IMR-90 (cell line): ENCODE measurements around the gene DISP1. TPM values are rescaled to one million over a fixed set of nuclear protein-coding genes. Genes with fewer than 3 reads are reported as not detected.

ENCODE experiments used
- ATAC-seq: fragments of 200-7000 bp; cut with Tn5 transposase; 2 replicates; pipeline ENCODE4 v1.9.1; 2020; ENCODE audit warnings: low read depth, mild to moderate bottlenecking, moderate library complexity
- BruUV-seq: library from RNA; stranded (reverse); fragments of 400-500 nt; replicated peaks from 2 replicates; lab custom pipeline; 2021; lab: Mats Ljungman, UMichigan
- CTCF ChIA-PET: fragments of 300-600 bp; formaldehyde crosslinking; extraction: SDS; loops from one replicate; lab custom pipeline; 2021; ENCODE audit warnings: antibody characterized with exemption; lab: Yijun Ruan, JAX
- POLR2A ChIA-PET: fragments of 300-600 bp; sonication (Branson Sonifier 250); formaldehyde crosslinking; loops from one replicate; lab custom pipeline; 2022; ENCODE audit warnings: antibody characterized with exemption; ENCODE audit not compliant: unreplicated experiment; lab: Charles Lee
- DNase-seq: peaks from one replicate; pipeline ENCODE4 v3.0.0; 2013
- H2AFZ ChIP-seq: replicated peaks from 2 replicates; pipeline ENCODE3; 2013; ENCODE audit warnings: low read length, mild to moderate bottlenecking; ENCODE audit not compliant: poor library complexity
- H2AK5ac ChIP-seq: 2 replicates; pipeline ENCODE4 v1.6.1; 2013; ENCODE audit warnings: low read depth, low read length, inconsistent platforms
- H2AK9ac ChIP-seq: replicated peaks from 2 replicates; pipeline ENCODE3; 2013; ENCODE audit warnings: mild to moderate bottlenecking, low read depth, low read length, moderate library complexity; ENCODE audit not compliant: poor library complexity
- H2BK120ac ChIP-seq: 2 replicates; pipeline ENCODE4 v1.6.1; 2013; ENCODE audit warnings: low read depth, low read length, inconsistent platforms
- H2BK15ac ChIP-seq: 3 replicates; pipeline ENCODE4 v1.6.1; 2013; ENCODE audit warnings: low read depth, low read length, inconsistent platforms
- H2BK20ac ChIP-seq: 2 replicates; pipeline ENCODE4 v1.6.1; 2013; ENCODE audit warnings: low read depth, mild to moderate bottlenecking, inconsistent platforms, low read length, moderate library complexity
- H2BK5ac ChIP-seq: 2 replicates; pipeline ENCODE4 v1.6.1; 2013; ENCODE audit warnings: mild to moderate bottlenecking, low read depth, low read length, inconsistent platforms; ENCODE audit not compliant: poor library complexity, severe bottlenecking
- H3K14ac ChIP-seq: replicated peaks from 2 replicates; pipeline ENCODE4 v1.6.1; 2013; ENCODE audit warnings: low read depth, low read length, inconsistent platforms
- H3K18ac ChIP-seq: 2 replicates; pipeline ENCODE4 v1.6.1; 2013; ENCODE audit warnings: low read depth, low read length, control low read depth
- H3K23ac ChIP-seq: 2 replicates; pipeline ENCODE4 v1.6.1; 2013; ENCODE audit warnings: low read depth, low read length, inconsistent platforms
- H3K27ac ChIP-seq: 2 replicates; pipeline ENCODE4 v1.5.1; 2013; ENCODE audit warnings: mild to moderate bottlenecking, control low read depth, low read length; ENCODE audit not compliant: insufficient read depth
- H3K27me3 ChIP-seq: 2 replicates; pipeline ENCODE4 v1.6.1; 2013; ENCODE audit warnings: low read length; ENCODE audit not compliant: control insufficient read depth, insufficient read depth
- H3K36me3 ChIP-seq: 2 replicates; pipeline ENCODE4 v1.6.1; 2013; ENCODE audit warnings: low read length, mixed read lengths; ENCODE audit not compliant: control insufficient read depth, insufficient read depth
- H3K4ac ChIP-seq: 2 replicates; pipeline ENCODE4 v1.6.1; 2013; ENCODE audit warnings: low read depth, low read length, inconsistent platforms
- H3K4me1 ChIP-seq: 2 replicates; pipeline ENCODE4 v1.6.1; 2013; ENCODE audit warnings: low read length, mixed read lengths; ENCODE audit not compliant: control insufficient read depth, insufficient read depth
- H3K4me2 ChIP-seq: 2 replicates; pipeline ENCODE4 v1.6.1; 2013; ENCODE audit warnings: low read depth, mild to moderate bottlenecking, control low read depth, low read length, moderate library complexity
- H3K4me3 ChIP-seq: 2 replicates; pipeline ENCODE4 v1.5.1; 2013; ENCODE audit warnings: low read depth, mild to moderate bottlenecking, control low read depth, low read length, moderate library complexity; ENCODE audit not compliant: insufficient read depth
- H3K56ac ChIP-seq: 2 replicates; pipeline ENCODE4 v1.6.1; 2013; ENCODE audit warnings: low read length, inconsistent platforms; ENCODE audit not compliant: insufficient read depth; ENCODE audit errors: extremely low read depth
- H3K79me1 ChIP-seq, 2 experiments: 2 replicates each; pipeline ENCODE4 v1.6.1; 2013; ENCODE audit warnings: low read length in 2 of 2, inconsistent platforms in 1 of 2, low read depth in 1 of 2
- H3K9ac ChIP-seq: 2 replicates; pipeline ENCODE4 v1.6.1; 2013; ENCODE audit warnings: low read depth, low read length, control low read depth
- H3K9me1 ChIP-seq: 2 replicates; pipeline ENCODE4 v1.6.1; 2013; ENCODE audit warnings: low read length, inconsistent platforms; ENCODE audit not compliant: insufficient read depth
- H3K9me3 ChIP-seq: 2 replicates; pipeline ENCODE4 v1.6.1; 2013; ENCODE audit warnings: low read length; ENCODE audit not compliant: control insufficient read depth, insufficient read depth
- H4K20me1 ChIP-seq: 2 replicates; pipeline ENCODE4 v1.6.1; 2013; ENCODE audit warnings: low read length, inconsistent platforms; ENCODE audit not compliant: insufficient read depth
- H4K5ac ChIP-seq: 2 replicates; pipeline ENCODE4 v1.6.1; 2013; ENCODE audit warnings: mild to moderate bottlenecking, low read depth, low read length, control low read depth
- H4K8ac ChIP-seq, 2 experiments: 2 replicates each; pipeline ENCODE4 v1.6.1; 2013; ENCODE audit warnings: low read depth in 2 of 2, low read length in 2 of 2, control low read depth in 1 of 2, inconsistent platforms in 1 of 2
- H4K91ac ChIP-seq: 2 replicates; pipeline ENCODE4 v1.6.1; 2013; ENCODE audit warnings: low read depth, low read length, inconsistent platforms; ENCODE audit not compliant: insufficient read depth
- CEBPB ChIP-seq: IDR thresholded peaks from 2 replicates; pipeline ENCODE4 v1.6.1; 2012; ENCODE audit warnings: low read depth, low read length, improper control_type of control experiment
- CHD1 ChIP-seq: IDR thresholded peaks from 2 replicates; pipeline ENCODE4 v1.6.1; 2012; ENCODE audit warnings: low read depth, low read length, improper control_type of control experiment
- CTCF ChIP-seq: conservative IDR thresholded peaks from 2 replicates; pipeline ENCODE4 v1.5.1; 2012; ENCODE audit warnings: mild to moderate bottlenecking, low read depth, low read length, improper control_type of control experiment
- ELK1 ChIP-seq: fragments of 150-350 bp; IDR thresholded peaks from 2 replicates; pipeline ENCODE4 v1.6.1; 2016; ENCODE audit warnings: low read depth, mild to moderate bottlenecking, low read length, moderate library complexity, borderline replicate concordance
- FOS ChIP-seq: fragments of 150-350 bp; IDR thresholded peaks from 2 replicates; pipeline ENCODE4 v1.6.1; 2016; ENCODE audit warnings: low read depth, low read length
- MAFK ChIP-seq: IDR thresholded peaks from 2 replicates; pipeline ENCODE4 v1.6.1; 2012; ENCODE audit warnings: low read depth, low read length, improper control_type of control experiment
- MAZ ChIP-seq: IDR thresholded peaks from 2 replicates; pipeline ENCODE4 v1.6.1; 2012; ENCODE audit warnings: low read depth, mild to moderate bottlenecking, low read length, improper control_type of control experiment, moderate library complexity, borderline replicate concordance
- MXI1 ChIP-seq: IDR thresholded peaks from 2 replicates; pipeline ENCODE4 v1.6.1; 2012; ENCODE audit warnings: low read depth, mild to moderate bottlenecking, low read length, moderate library complexity, borderline replicate concordance
- NFE2L2 ChIP-seq: fragments of 150-350 bp; IDR thresholded peaks from 2 replicates; pipeline ENCODE4 v1.6.1; 2016; ENCODE audit warnings: low read depth, mild to moderate bottlenecking, low read length
- POLR2A ChIP-seq: IDR thresholded peaks from 2 replicates; pipeline ENCODE4 v1.6.1; 2012; ENCODE audit warnings: mild to moderate bottlenecking, low read depth, low read length
- RAD21 ChIP-seq: IDR thresholded peaks from 2 replicates; pipeline ENCODE4 v1.6.1; 2012; ENCODE audit warnings: low read length, improper control_type of control experiment
- RCOR1 ChIP-seq: IDR thresholded peaks from 2 replicates; pipeline ENCODE4 v1.6.1; 2012; ENCODE audit warnings: mild to moderate bottlenecking, low read length, improper control_type of control experiment; ENCODE audit not compliant: insufficient replicate concordance
- RFX5 ChIP-seq: IDR thresholded peaks from 2 replicates; pipeline ENCODE4 v1.8.0; 2012; ENCODE audit warnings: low read depth, mild to moderate bottlenecking, low read length, moderate library complexity
- SMC3 ChIP-seq: fragments of 150-350 bp; IDR thresholded peaks from 2 replicates; pipeline ENCODE4 v1.6.1; 2016; ENCODE audit warnings: low read depth, mild to moderate bottlenecking, antibody characterized with exemption, low read length, moderate library complexity
- USF2 ChIP-seq: fragments of 150-350 bp; IDR thresholded peaks from 2 replicates; pipeline ENCODE4 v1.6.1; 2017; ENCODE audit warnings: mild to moderate bottlenecking, antibody characterized with exemption, low read length, low read depth
- WGBS, 2 experiments: methylation state at CpG; one replicate each; pipeline versions ENCODE4 v1.1.5 to v1.1.7; 2013; ENCODE audit warnings: missing lambda C conversion rate in 2 of 2; ENCODE audit not compliant: insufficient read length in 1 of 2; ENCODE audit errors: extremely low coverage in 2 of 2; 5-methylcytosine and 5-hydroxymethylcytosine counted together
- dilution Hi-C: fragments of 300-500 bp; cut with HindIII; formaldehyde crosslinking; loops from one replicate; pipeline ENCODE4 v1.14.3; 2018; ENCODE audit warnings: low sequenced_read_pairs; ENCODE audit not compliant: unreplicated experiment
- in situ Hi-C: fragments of 300-500 bp; cut with MboI; formaldehyde crosslinking; loops from 3 replicates; pipeline ENCODE4 v1.14.3; 2019; ENCODE audit warnings: low sequenced_read_pairs, inconsistent platforms, mixed read lengths
- intact Hi-C: fragments of 100-400 bp; cut with micrococcal nuclease; formaldehyde crosslinking; loops from 2 replicates; pipeline ENCODE4 v1.10.0; 2022
- polyA plus RNA-seq, 3 experiments: library from polyadenylated mRNA; depleted of rRNA; stranded (reverse); fragments of >200 nt; gene quantifications; 2 replicates each; pipeline ENCODE4 v1.2.3, GENCODE V29; 2012; ENCODE audit warnings: low replicate concordance in 1 of 3
- total RNA-seq: library from RNA; depleted of rRNA; stranded (reverse); fragments of >200 nt; gene quantifications from 2 replicates; pipeline ENCODE4 v1.2.3, GENCODE V29; 2012

DISP1 gene
- total and polyA plus RNA-seq, 2 of the 4 experiments (the other 2 are of a cell fraction): 3.3 to 5.2 TPM

- Histone ChIP-seq H3K4me3 (no peak overlapping the region), H3K4me1 (no peaks in the 10 kb centered on the region), H2BK5ac (no peak overlapping the region), H2BK20ac (no peak overlapping the region), H2AK5ac (no peak overlapping the region), H3K9me1 (no peaks in the 10 kb centered on the region; the same call in 1 of the 2 replicates), H4K5ac (no peak overlapping the region), H3K9ac (no peak overlapping the region), H2AK9ac (no peak overlapping the region), H3K27me3 (peaks cover 16% of the 10 kb centered on the region), H4K91ac (no peak overlapping the region), H3K18ac (no peak overlapping the region), H3K23ac (no peak overlapping the region), H2AFZ (no peak overlapping the region), H3K14ac (no peak overlapping the region), H3K79me1 (no peaks in the 10 kb centered on the region), H4K20me1 (no peaks in the 10 kb centered on the region), H3K56ac (no peak overlapping the region), H3K4me2 (no peak overlapping the region), H3K4ac (no peak overlapping the region), H2BK15ac (no peak overlapping the region), H4K8ac (no peak overlapping the region), H3K36me3 (no peaks in the 10 kb centered on the region), H3K27ac (no peak overlapping the region), H3K9me3 (no peaks in the 10 kb centered on the region), H2BK120ac (no peak overlapping the region)
- ChIA-PET POLR2A (no interaction called here), CTCF (no interaction called here)
- BruUV-seq: no TSS peak
- ATAC-seq (no peak), DNase-seq (no peak)
- dilution Hi-C loops (loop anchor here (25.0 kb wide), 1 partner anchor 297 kb away; no protein-coding TSS in a partner anchor), in situ Hi-C loops (loop anchor here (5.0 to 10.0 kb wide), 2 partner anchors 297 to 905 kb away; no protein-coding TSS in a partner anchor), intact Hi-C loops (no loop called here)
- TF ChIP-seq MAFK (no peak), RCOR1 (no peak), RAD21 (no peak), RFX5 (no peak), CTCF (no peak), MXI1 (no peak), FOS (no peak), POLR2A (no peak), ELK1 (no peak), CEBPB (no peak), CHD1 (no peak), NFE2L2 (no peak), USF2 (no peak), SMC3 (no peak), MAZ (no peak)
- WGBS, 2 experiments: no CpG with 5 or more reads among the region's 2 CpGs
These were observed 24.7 kb upstream of the DISP1 start for GRCh38 chr1:222790115-222790514.
